ENCODE data around the gene AFF3.

AFF3 gene

DNA sequence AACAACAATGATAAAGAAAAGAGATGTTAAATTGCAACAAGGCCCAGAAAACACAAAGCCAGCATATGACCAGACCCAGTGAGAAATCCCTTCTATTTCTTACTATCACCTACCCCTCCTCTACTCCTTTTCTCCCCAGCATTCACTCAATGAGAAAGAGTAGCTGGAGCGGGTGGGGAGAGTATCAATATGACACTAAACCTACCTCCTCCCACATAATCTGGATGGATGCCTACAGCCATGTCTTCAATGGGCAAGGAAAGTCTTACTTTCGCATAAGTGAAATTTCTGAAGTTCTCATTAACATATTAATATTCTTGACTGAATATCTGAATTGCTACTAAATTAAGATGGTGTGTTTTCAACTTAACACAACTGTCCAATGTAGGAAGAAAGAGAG lies 78.2 kb downstream of the AFF3 start:
- in situ Hi-C loops (cut with MboI; ENCODE audit: low sequenced_read_pairs, unreplicated experiment), result no loop called here
- no peak for DNase-seq (ENCODE audit: low spot score)
- no peak for TF ChIP-seq CTCF (IDR thresholded peaks at IDR 0.05; ENCODE audit: borderline replicate concordance, control extremely low read depth, extremely low read depth, insufficient read depth, missing control alignments)

- in situ Hi-C loops (cut with MboI; ENCODE audit: low sequenced_read_pairs, unreplicated experiment), result no loop called here
- TF ChIP-seq CTCF (IDR thresholded peaks at IDR 0.05; ENCODE audit: borderline replicate concordance, control extremely low read depth, extremely low read depth, insufficient read depth, missing control alignments), result no peak
- DNase-seq (ENCODE audit: low spot score), result no peak
These were observed 78.9 kb downstream of the AFF3 start for GRCh38 chr2:100063459-100063953.

GRCh38 chr2:100062336-100062735 lies 80.1 kb downstream of the AFF3 start:
- no peak for TF ChIP-seq CTCF (IDR thresholded peaks at IDR 0.05; ENCODE audit: borderline replicate concordance, control extremely low read depth, extremely low read depth, insufficient read depth, missing control alignments)
- no peak for DNase-seq (ENCODE audit: low spot score)
- in situ Hi-C loops (cut with MboI; ENCODE audit: low sequenced_read_pairs, unreplicated experiment), result no loop called here

DNA sequence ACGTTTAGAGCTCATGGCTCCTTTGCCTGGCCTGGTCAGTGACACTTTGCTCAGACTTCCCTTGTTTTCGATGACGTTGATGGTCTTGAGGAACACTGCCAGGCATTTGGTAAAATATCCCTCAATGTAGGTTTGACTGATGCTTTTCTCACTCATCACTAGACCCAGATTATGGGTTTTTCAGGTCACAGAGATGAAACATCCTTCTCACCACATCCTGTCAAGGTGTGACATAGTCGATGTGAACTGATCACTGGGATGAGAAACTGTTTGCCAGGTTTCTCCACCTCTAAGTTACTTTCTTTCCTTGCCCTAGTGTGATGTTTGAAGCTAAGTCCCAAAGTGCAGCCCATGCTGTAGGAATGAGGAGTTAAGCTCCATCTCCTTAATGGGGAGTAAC lies 81.5 kb downstream of the AFF3 start:
- DNase-seq (ENCODE audit: low spot score), result peak; percentile 29
- in situ Hi-C loops (cut with MboI; ENCODE audit: low sequenced_read_pairs, unreplicated experiment), result no loop called here
- no peak for TF ChIP-seq CTCF (IDR thresholded peaks at IDR 0.05; ENCODE audit: borderline replicate concordance, control extremely low read depth, extremely low read depth, insufficient read depth, missing control alignments)

DNA sequence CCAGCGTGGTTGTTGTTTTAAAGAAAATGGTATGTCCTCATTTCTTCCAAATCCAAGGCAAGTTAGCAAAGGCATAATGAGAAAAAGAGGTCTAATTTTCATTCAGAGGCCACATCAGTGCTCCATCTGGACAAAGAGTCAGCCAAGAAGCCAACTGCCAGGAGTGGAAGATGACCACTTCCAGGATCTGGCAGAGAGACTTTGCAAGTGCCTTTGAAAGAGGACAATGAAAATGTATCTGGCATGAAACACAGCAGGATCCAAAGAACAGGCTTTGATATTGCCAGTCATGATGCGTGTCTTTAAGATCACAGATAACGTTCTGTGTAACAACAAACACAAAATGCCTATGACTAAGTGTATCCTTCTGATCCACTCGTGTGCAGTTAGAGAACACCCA lies 82.8 kb downstream of the AFF3 start:
- in situ Hi-C loops (cut with MboI; ENCODE audit: low sequenced_read_pairs, unreplicated experiment), result no loop called here
- DNase-seq (ENCODE audit: low spot score), result no peak
- no peak for TF ChIP-seq CTCF (IDR thresholded peaks at IDR 0.05; ENCODE audit: borderline replicate concordance, control extremely low read depth, extremely low read depth, insufficient read depth, missing control alignments)

DNA sequence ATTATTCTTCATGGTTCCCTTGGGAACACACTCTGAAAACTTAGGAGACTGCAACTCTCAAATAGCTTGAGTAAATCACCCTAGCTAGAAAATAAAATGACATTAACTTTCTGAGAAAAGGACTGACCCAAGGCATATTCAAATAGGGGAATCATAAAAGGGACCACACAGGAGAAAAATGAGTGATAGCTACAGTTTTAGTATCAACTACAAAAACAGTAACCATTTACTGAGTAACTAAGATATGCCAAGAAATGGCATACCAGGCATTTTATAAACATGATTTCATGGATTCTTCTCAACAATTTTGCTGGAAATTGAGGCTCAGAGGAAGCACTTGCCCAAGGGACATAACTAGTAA lies 84.5 kb downstream of the AFF3 start:
- no peak for DNase-seq (ENCODE audit: low spot score)
- no peak for TF ChIP-seq CTCF (IDR thresholded peaks at IDR 0.05; ENCODE audit: borderline replicate concordance, control extremely low read depth, extremely low read depth, insufficient read depth, missing control alignments)
- in situ Hi-C loops (cut with MboI; ENCODE audit: low sequenced_read_pairs, unreplicated experiment), result no loop called here

DNA sequence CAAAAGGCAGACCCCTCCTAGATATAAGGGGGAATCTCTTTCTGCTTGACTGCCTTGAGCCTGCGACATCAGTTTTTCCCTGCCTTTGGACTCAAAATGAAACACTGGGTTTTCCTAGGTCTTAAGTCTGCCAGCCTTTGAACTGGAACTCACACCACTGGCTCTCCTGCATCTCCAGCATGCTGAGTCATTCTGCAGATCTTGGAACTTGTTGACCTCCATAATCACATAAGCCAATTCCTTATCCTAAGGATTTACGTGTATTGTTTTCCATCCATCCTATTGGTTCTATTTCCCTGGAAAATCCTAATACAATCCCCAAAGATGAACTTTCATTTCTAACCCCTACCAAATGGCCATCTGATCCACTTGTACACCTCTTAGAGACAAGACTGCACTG lies 88.0 kb downstream of the AFF3 start:
- no peak for DNase-seq (ENCODE audit: low spot score)
- TF ChIP-seq CTCF (IDR thresholded peaks at IDR 0.05; ENCODE audit: borderline replicate concordance, control extremely low read depth, extremely low read depth, insufficient read depth, missing control alignments), result no peak
- in situ Hi-C loops (cut with MboI; ENCODE audit: low sequenced_read_pairs, unreplicated experiment), result no loop called here

All from GM13976 (cell line).